Endothelial cell of umbilical vein (primary cell): Measurements from ENCODE around the gene DDX17. TPM values are rescaled to one million over a fixed set of nuclear protein-coding genes. Genes with fewer than 3 reads are reported as not detected.

Experiments used
- BruUV-seq: library from RNA; stranded (reverse); fragments of 400-500 nt; replicated peaks from 2 replicates; lab custom pipeline; 2021; lab: Mats Ljungman, UMichigan
- CTCF ChIA-PET: fragments of 300-600, 350-600 bp; sonication (Branson Sonifier 250); formaldehyde crosslinking; loops from one replicate; lab custom pipeline; 2021; ENCODE audit warnings: antibody characterized with exemption, inconsistent platforms; lab: Charles Lee
- POLR2A ChIA-PET: fragments of 300-600, 350-600 bp; sonication (Branson Sonifier 250); formaldehyde crosslinking; loops from one replicate; lab custom pipeline; 2021; ENCODE audit warnings: antibody characterized with exemption, inconsistent platforms; lab: Charles Lee
- DNase-seq: peaks from one replicate; pipeline ENCODE4 v3.0.0-alpha.2; 2011; ENCODE audit warnings: low read depth, low spot score
- FAIRE-seq: peaks from 2 replicates; lab custom pipeline; 2011; peaks lifted over from hg19 to GRCh38; lab: Jason Lieb, UNC
- H2AFZ ChIP-seq: 2 replicates; pipeline ENCODE4 v1.6.0; 2012; ENCODE audit warnings: low read depth, low read length, control low read depth, inconsistent platforms
- H3K27ac ChIP-seq: 2 replicates; pipeline ENCODE4 v1.5.1; 2011; ENCODE audit warnings: low read depth, mild to moderate bottlenecking, control low read depth, low read length, moderate library complexity; ENCODE audit not compliant: insufficient read depth
- H3K27me3 ChIP-seq, 2 experiments: 2 replicates each; pipeline versions ENCODE4 v1.6.0 to v1.6.1; 2011; ENCODE audit warnings: low read length in 2 of 2, mixed read lengths in 1 of 2; ENCODE audit not compliant: control insufficient read depth in 2 of 2, insufficient read depth in 2 of 2
- H3K36me3 ChIP-seq, 2 experiments: 2 replicates in 1 of 2; 3 replicates in 1 of 2; pipeline ENCODE4 v1.5.1; 2011; ENCODE audit warnings: low read length in 2 of 2, mild to moderate bottlenecking in 1 of 2, moderate library complexity in 1 of 2; ENCODE audit not compliant: control insufficient read depth in 2 of 2, insufficient read depth in 2 of 2; ENCODE audit errors: extremely low read depth in 1 of 2
- H3K4me1 ChIP-seq: 3 replicates; pipeline ENCODE4 v1.5.1; 2011; ENCODE audit warnings: mild to moderate bottlenecking, low read length; ENCODE audit not compliant: control insufficient read depth, insufficient read depth; ENCODE audit errors: extremely low read depth
- H3K4me2 ChIP-seq: 2 replicates; pipeline ENCODE4 v1.6.1; 2011; ENCODE audit warnings: low read length, control low read depth, mixed read lengths; ENCODE audit not compliant: insufficient read depth
- H3K4me3 ChIP-seq, 3 experiments: fragments of 200-600 bp in 1 of 3; sonication (generic), shearing (Covaris generic) in 1 of 3; replicated peaks in 1 of 3; 2 replicates each; pipeline ENCODE4 v1.5.1; 2011 to 2016; ENCODE audit warnings: control low read depth in 3 of 3, low read length in 3 of 3, mild to moderate bottlenecking in 2 of 3, inconsistent platforms in 1 of 3, low read depth in 1 of 3, moderate library complexity in 1 of 3; ENCODE audit not compliant: insufficient read depth in 1 of 3
- H3K79me2 ChIP-seq: 2 replicates; pipeline ENCODE4 v1.6.0; 2012; ENCODE audit warnings: low read length, inconsistent platforms; ENCODE audit not compliant: control insufficient read depth, insufficient read depth
- H3K9ac ChIP-seq: replicated peaks from 2 replicates; pipeline ENCODE3; 2011; ENCODE audit warnings: low read length, control low read depth; ENCODE audit not compliant: insufficient read depth; ENCODE audit errors: extremely low read depth
- H3K9me1 ChIP-seq: replicated peaks from 3 replicates; pipeline ENCODE4 v1.6.0; 2011; ENCODE audit warnings: mild to moderate bottlenecking, low read length; ENCODE audit not compliant: control insufficient read depth, insufficient read depth; ENCODE audit errors: extremely low read depth
- H3K9me3 ChIP-seq: replicated peaks from 2 replicates; pipeline ENCODE4 v1.5.1; 2012; ENCODE audit warnings: low read length, inconsistent platforms; ENCODE audit not compliant: control insufficient read depth, insufficient read depth
- H4K20me1 ChIP-seq: replicated peaks from 2 replicates; pipeline ENCODE3; 2011; ENCODE audit warnings: mild to moderate bottlenecking, low read length; ENCODE audit not compliant: control insufficient read depth, insufficient read depth; ENCODE audit errors: extremely low read depth
- CTCF ChIP-seq, 2 donors: IDR thresholded peaks; 1 replicate in 1 of 2; 2 replicates in 1 of 2; pipeline ENCODE4 v1.5.1; 2011; ENCODE audit warnings: low read length in 2 of 2, mild to moderate bottlenecking in 2 of 2, moderate library complexity in 2 of 2, control low read depth in 1 of 2, inconsistent platforms in 1 of 2, low read depth in 1 of 2; ENCODE audit not compliant: insufficient read depth in 1 of 2; ENCODE audit errors: extremely low read depth in 1 of 2
- EZH2 ChIP-seq: IDR thresholded peaks from 2 replicates; pipeline ENCODE4 v1.6.1; 2012; ENCODE audit warnings: borderline replicate concordance, low read depth, mild to moderate bottlenecking, moderate library complexity, low read length, inconsistent platforms; ENCODE audit not compliant: severe bottlenecking
- FOS ChIP-seq: IDR thresholded peaks from 2 replicates; pipeline ENCODE4 v1.6.1; 2011; ENCODE audit warnings: mild to moderate bottlenecking, low read length, moderate library complexity, borderline replicate concordance; ENCODE audit not compliant: insufficient read depth
- GATA2 ChIP-seq: IDR thresholded peaks from 2 replicates; pipeline ENCODE4 v1.7.0; 2011; ENCODE audit warnings: low read depth, mild to moderate bottlenecking, moderate library complexity, mixed read lengths, low read length; ENCODE audit not compliant: insufficient read length, insufficient read depth
- JUN ChIP-seq: IDR thresholded peaks from 2 replicates; pipeline ENCODE4 v1.6.1; 2011; ENCODE audit warnings: borderline replicate concordance, low read depth; ENCODE audit not compliant: insufficient read length, insufficient read depth
- MAX ChIP-seq: IDR thresholded peaks from 2 replicates; pipeline ENCODE4 v1.6.1; 2011; ENCODE audit not compliant: insufficient read depth, insufficient read length
- MYC ChIP-seq: IDR thresholded peaks from one replicate; pipeline ENCODE4 v1.6.1; 2011; ENCODE audit warnings: mild to moderate bottlenecking, low read depth, low read length
- POLR2A ChIP-seq: IDR thresholded peaks from 2 replicates; pipeline ENCODE4 v1.6.1; 2012; ENCODE audit warnings: low read depth, mild to moderate bottlenecking, control low read depth, low read length
- POLR2AphosphoS5 ChIP-seq: IDR thresholded peaks from 2 replicates; pipeline ENCODE4 v1.6.1; 2012; ENCODE audit warnings: low read depth, mild to moderate bottlenecking, control low read depth, low read length, moderate library complexity; ENCODE audit not compliant: insufficient read depth
- dilution Hi-C: fragments of 300-500 bp; cut with MboI; formaldehyde crosslinking; loops from one replicate; pipeline ENCODE4 v1.15.0; 2019; ENCODE audit warnings: low sequenced_read_pairs; ENCODE audit not compliant: extremely low pct_ligation_motif_present
- intact Hi-C: fragments of 100-400 bp; cut with micrococcal nuclease; formaldehyde crosslinking; loops from one replicate; pipeline ENCODE4 v1.10.0; 2022
- polyA plus RNA-seq, 4 experiments: library from polyadenylated mRNA; depleted of rRNA in 3 of 4; stranded (reverse) in 3 of 4; unstranded in 1 of 4; fragments of >200 nt; gene quantifications; 2 replicates each; pipeline versions ENCODE4 v1.2.1 to v1.2.3, GENCODE V29; 2011 to 2012; ENCODE audit warnings: missing spikeins in 1 of 4
- total RNA-seq: library from RNA; stranded (reverse); gene quantifications from 2 replicates; pipeline ENCODE4 v1.2.3, GENCODE V29; 2021

DDX17 gene
- total and polyA plus RNA-seq, 2 donors (not counting 3 experiments of a cell fraction or from before 2014, with no cell fraction given): 393 to 402 TPM

DNA sequence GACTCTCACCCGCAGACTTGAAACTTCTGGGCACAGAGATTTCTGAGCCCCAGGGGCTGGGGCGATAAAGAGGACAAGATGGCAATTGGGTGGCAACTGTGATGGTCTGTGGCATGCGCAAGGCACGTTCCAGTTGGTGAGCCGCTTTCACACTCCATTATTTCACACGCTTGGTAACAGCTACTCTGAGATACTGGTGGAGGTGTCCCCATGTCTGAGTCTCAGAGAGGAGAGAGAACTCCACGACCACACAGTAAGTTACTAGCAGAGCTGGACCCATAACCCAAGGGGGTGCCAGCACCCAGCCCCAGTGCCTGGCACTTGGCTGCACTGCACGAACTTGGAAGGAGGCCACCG is 45.1 kb downstream of the DDX17 start:
- Histone ChIP-seq H3K9ac (no peak overlapping the region), H2AFZ (no peak overlapping the region), H3K9me1 (no peaks in the 10 kb centered on the region), H3K27me3 (peaks cover 32 to 35% of the 10 kb centered on the region in 2 experiments), H3K4me3 (no peak overlapping the region), H4K20me1 (no peaks in the 10 kb centered on the region), H3K36me3 (no peaks in the 10 kb centered on the region), H3K27ac (no peak overlapping the region), H3K79me2 (no peaks in the 10 kb centered on the region), H3K4me2 (peak overlapping the region; percentile 11), H3K9me3 (no peaks in the 10 kb centered on the region), H3K4me1 (no peaks in the 10 kb centered on the region)
- dilution Hi-C loops: no loop called here
- intact Hi-C loops: loop anchor here (5.0 kb wide), 1 partner anchor 64 kb away; no protein-coding TSS in a partner anchor
- POLR2A ChIA-PET: no interaction called here
- FAIRE-seq: no peak
- TF ChIP-seq POLR2A: no peak
- peak; percentile 38 for TF ChIP-seq EZH2
- CTCF ChIA-PET: interaction anchor here (1.6 kb wide), 1 partner anchor 8 kb away, joined by 5 read pairs; no protein-coding TSS in a partner anchor
- BruUV-seq: no TSS peak
- no peak for DNase-seq

DNA sequence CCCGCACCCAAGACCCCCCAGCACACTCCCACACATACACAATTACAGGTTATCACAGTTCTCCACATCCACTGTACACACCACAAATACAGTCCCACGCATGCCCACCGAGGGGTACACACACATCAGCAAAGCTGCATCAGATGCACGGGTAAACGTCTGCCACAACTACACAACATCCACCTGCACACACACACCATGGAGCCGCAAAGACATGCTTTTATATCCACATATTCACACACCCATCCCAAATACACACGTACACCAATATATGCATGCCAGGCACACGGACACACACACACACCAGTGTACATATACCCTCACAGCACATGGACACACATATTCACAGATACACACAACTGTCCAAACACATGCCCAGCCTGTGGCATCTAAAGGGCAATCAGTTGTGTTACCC is 45.7 kb downstream of the DDX17 start:
- TF ChIP-seq FOS (no peak), CTCF (IDR thresholded peaks at IDR 0.05; ENCODE audit: extremely low read depth in 1 of 2, insufficient read depth in 1 of 2, low read depth in 1 of 2, low read length in 2 of 2) (no peak), MAX (no peak), POLR2A (no peak), EZH2 (no peak), MYC (no peak), GATA2 (no peak), POLR2AphosphoS5 (no peak), JUN (no peak)
- Histone ChIP-seq H3K4me2 (no peak overlapping the region), H3K27me3 (peaks cover 32 to 38% of the 10 kb centered on the region in 2 experiments), H2AFZ (no peak overlapping the region), H3K4me3 (no peak overlapping the region), H3K79me2 (no peaks in the 10 kb centered on the region), H3K9me1 (no peaks in the 10 kb centered on the region), H3K9ac (no peak overlapping the region), H3K36me3 (no peaks in the 10 kb centered on the region), H4K20me1 (no peaks in the 10 kb centered on the region), H3K9me3 (no peaks in the 10 kb centered on the region), H3K27ac (no peak overlapping the region), H3K4me1 (no peaks in the 10 kb centered on the region)
- CTCF ChIA-PET: no interaction called here
- DNase-seq (no peak), FAIRE-seq (no peak)
- dilution Hi-C loops: no loop called here
- intact Hi-C loops: loop anchor here (5.0 kb wide), 1 partner anchor 63 kb away; no protein-coding TSS in a partner anchor
- BruUV-seq: no TSS peak
- POLR2A ChIA-PET: no interaction called here
